Fibroblast of mammary gland (primary cell): Measurements from ENCODE around the gene GGTLC1.

Source experiments
- DNase-seq: peaks from one replicate; pipeline ENCODE4 v3.0.0-alpha.2; 2010; ENCODE audit warnings: low read depth
- H3K4me3 ChIP-seq: 2 replicates; pipeline ENCODE4 v1.5.1; 2011; ENCODE audit warnings: low read depth, mild to moderate bottlenecking, low read length, moderate library complexity; ENCODE audit not compliant: control insufficient read depth
- CTCF ChIP-seq: conservative IDR thresholded peaks from 2 replicates; pipeline ENCODE4 v1.5.1; 2011; ENCODE audit warnings: low read depth, low read length, inconsistent platforms; ENCODE audit not compliant: control insufficient read depth, insufficient read depth

The GGTLC1 gene

GRCh38 chr20:24022621-24023180 lies 34.1 kb upstream of the GGTLC1 start:
- H3K4me3 ChIP-seq, result no peak overlapping the region
- TF ChIP-seq CTCF, result no peak
- DNase-seq, result no peak

GRCh38 chr20:24018796-24019195 lies 30.2 kb upstream of the GGTLC1 start:
- no peak for TF ChIP-seq CTCF
- no peak for DNase-seq

GRCh38 chr20:24017458-24017755 lies 28.8 kb upstream of the GGTLC1 start:
- peak; percentile 1 for DNase-seq
- TF ChIP-seq CTCF, result no peak
- no peak overlapping the region for H3K4me3 ChIP-seq

More at GRCh38 chr20:24018796-24019195, 30.2 kb upstream of the GGTLC1 start:
- H3K4me3 ChIP-seq, result no peak overlapping the region

- DNase-seq, result no peak
- TF ChIP-seq CTCF, result no peak
- H3K4me3 ChIP-seq, result no peak overlapping the region
Measured at GRCh38 chr20:24016607-24017457, 28.3 kb upstream of the GGTLC1 start.

GRCh38 chr20:24013953-24014352 lies 25.4 kb upstream of the GGTLC1 start:
- no peak for TF ChIP-seq CTCF
- DNase-seq, result no peak
- no peak overlapping the region for H3K4me3 ChIP-seq

- no peak for TF ChIP-seq CTCF
- no peak overlapping the region for H3K4me3 ChIP-seq
- no peak for DNase-seq
Measured at GRCh38 chr20:24011282-24011681, 22.7 kb upstream of the GGTLC1 start.
